Occipital lobe (tissue), 2 donors: ENCODE results near the gene EDAR. TPM values are rescaled to one million over a fixed set of nuclear protein-coding genes. Genes with fewer than 3 reads are reported as not detected.

ENCODE experiments used
- DNase-seq: peaks from one replicate; lab custom pipeline; 2025; lab: John Stamatoyannopoulos, UW
- total RNA-seq: library from RNA; depleted of rRNA; stranded (reverse); fragments of >200 nt; gene quantifications from one replicate; pipeline ENCODE4 v1.2.3, GENCODE V29; 2014

EDAR gene
- total RNA-seq, 1 donor from 2014 or later, result not detected

GRCh38 chr2:108941161-108941665 lies 47.8 kb downstream of the EDAR start:
- DNase-seq, result no peak

GRCh38 chr2:108940156-108940555 lies 48.9 kb downstream of the EDAR start:
- DNase-seq, result no peak

GRCh38 chr2:108938077-108938710 lies 50.8 kb downstream of the EDAR start:
- no peak for DNase-seq

GRCh38 chr2:108937367-108938017 lies 51.5 kb downstream of the EDAR start:
- no peak for DNase-seq

- DNase-seq, result no peak
Measured at GRCh38 chr2:108936866-108937265, 52.2 kb downstream of the EDAR start.

- no peak for DNase-seq
Measured at GRCh38 chr2:108936076-108936864, 52.8 kb downstream of the EDAR start.

- no peak for DNase-seq
Measured at GRCh38 chr2:108935271-108935741, 53.7 kb downstream of the EDAR start.

GRCh38 chr2:108934583-108935245 lies 54.3 kb downstream of the EDAR start:
- DNase-seq, result no peak

- no peak for DNase-seq
Measured at GRCh38 chr2:108934151-108934550, 54.9 kb downstream of the EDAR start.

GRCh38 chr2:108933691-108934117 lies 55.3 kb downstream of the EDAR start:
- DNase-seq, result no peak

- no peak for DNase-seq
Measured at GRCh38 chr2:108932736-108933332, 56.2 kb downstream of the EDAR start.

GRCh38 chr2:108931372-108931771 lies 57.6 kb downstream of the EDAR start:
- no peak for DNase-seq

- DNase-seq, result no peak
Measured at GRCh38 chr2:108929807-108930425, 59.1 kb downstream of the EDAR start.

- no peak for DNase-seq
Measured at GRCh38 chr2:108928660-108929377, 60.2 kb downstream of the EDAR start.

GRCh38 chr2:108927936-108928659 lies 60.9 kb downstream of the EDAR start:
- DNase-seq, result peak; percentile 5

GRCh38 chr2:108927405-108927804 lies 61.6 kb downstream of the EDAR start:
- DNase-seq, result no peak

- DNase-seq, result no peak
Measured at GRCh38 chr2:108926561-108927380, 62.2 kb downstream of the EDAR start.

- DNase-seq, result no peak
Measured at GRCh38 chr2:108925735-108926134, 63.3 kb downstream of the EDAR start.
